Brain pericyte (primary cell): ENCODE measurements around the gene GOLGA6C.
"Not testable (repeated sequence)": the region's sequence is repeated elsewhere in the genome, so short reads cannot be mapped to it uniquely, and the experiment has no call there.

Source experiments
- DNase-seq: peaks from one replicate; pipeline ENCODE4 v3.0.0-alpha.2; 2012; ENCODE audit warnings: low read depth, low spot score

GOLGA6C gene

DNA sequence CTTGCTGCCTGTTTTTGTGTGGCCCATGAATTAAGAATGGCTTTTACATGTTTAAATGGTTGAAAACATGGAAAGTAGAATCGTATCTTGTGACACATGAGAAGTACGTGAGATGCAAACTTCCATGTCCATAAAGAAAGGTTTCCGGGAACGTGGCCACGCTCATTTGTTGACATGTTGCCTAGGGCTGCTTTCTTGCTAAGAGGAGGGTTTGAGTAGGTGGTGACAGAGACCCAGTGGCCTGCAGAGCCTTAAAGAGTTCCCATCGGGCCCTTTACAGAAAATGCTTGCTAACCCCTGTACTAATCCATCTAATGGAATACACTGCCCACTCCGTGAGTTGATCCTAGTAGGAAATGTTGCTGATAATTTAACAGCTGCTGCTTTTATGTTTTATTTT is 31.0 kb upstream of the GOLGA6C start:
- not testable (repeated sequence) for DNase-seq

DNA sequence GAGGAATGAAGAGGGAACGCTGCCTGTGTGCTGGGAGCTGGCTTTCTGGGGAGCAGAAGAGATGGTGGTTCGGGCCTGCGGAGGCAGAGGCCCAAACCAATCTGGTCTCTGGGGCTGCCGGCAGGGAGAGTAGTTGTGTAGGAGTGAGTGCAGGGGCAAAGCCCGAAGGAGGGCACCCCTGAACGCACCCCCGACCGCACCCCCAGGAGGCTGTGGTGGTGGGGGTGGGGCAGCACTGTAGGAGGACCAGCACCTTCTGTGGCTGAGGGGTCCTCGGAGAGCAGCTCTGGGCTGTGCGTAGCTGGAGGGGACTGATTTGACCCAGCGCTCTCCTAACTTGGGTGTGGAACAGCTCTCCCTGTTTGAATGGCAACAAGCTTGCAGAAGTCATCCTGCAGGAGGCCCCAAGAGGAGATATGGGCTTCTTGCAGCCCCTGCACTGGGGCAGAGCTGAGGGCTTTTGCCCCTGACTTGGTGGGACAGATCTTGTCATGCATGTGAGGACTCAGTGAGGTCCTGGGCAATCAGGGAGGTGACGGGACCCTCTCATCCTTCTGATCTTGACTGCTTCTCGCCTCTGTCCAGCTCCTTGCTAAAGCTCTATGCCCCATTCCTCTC is 30.4 kb upstream of the GOLGA6C start:
- no peak for DNase-seq

DNA sequence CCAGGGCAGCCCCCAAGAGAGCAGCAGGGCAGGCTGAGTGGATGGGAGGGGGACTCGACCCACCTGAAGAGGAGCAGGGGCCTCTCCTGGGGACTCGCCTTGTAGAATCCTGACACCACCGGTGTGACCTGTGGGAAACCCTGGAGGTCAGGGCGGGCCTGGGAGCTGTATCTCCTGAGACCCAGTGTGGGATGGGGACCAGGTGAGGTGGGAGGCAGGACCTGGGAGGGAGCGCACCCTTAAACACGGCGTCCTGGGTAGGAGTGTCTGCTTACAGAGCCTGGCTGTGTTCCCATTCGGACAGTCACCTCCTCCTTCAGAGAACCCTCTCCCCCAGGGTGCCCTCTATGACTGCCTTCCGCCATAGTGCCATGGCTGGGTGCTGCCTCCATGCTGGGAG is 29.3 kb upstream of the GOLGA6C start:
- DNase-seq: no peak

DNA sequence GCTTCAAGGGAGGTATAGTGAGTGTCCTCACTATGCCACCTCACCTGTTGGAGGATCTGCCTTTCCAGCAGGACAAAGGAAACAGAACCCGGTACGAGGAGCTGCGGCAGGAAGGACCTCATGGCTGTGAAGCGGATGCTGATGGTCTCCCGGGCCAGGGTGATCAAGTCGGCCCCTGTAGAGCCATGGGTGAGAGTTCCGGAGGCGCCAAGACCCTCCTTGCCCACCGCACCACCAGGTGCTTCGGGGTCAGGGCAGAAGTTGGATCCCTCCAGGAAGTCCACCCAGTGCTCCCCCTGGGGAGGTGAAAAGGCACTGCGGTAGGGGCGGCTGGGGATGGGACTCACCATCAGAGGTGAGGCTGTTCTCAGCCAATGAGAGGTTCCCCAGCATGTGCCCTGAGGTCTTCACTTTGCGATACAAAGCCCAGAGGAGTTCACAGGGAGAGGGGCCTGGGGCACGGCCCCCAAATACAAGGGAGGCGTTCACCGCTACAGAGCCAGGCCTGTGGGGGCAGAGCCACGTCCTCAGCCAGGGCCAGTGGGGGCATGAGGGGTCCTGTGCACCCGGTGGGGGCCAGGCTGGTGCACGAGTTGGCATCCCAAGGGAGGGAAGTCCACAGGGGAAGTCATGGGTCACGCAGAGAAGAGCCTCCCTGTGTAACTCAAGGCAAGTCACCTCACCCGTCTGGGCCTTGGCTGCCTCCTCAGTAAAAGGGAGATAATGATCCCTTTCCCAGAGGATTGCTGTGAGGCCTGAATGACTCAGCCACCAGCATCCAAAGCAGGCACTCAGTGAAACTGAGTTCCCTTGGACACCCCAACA is 28.7 kb upstream of the GOLGA6C start:
- DNase-seq: no peak

DNA sequence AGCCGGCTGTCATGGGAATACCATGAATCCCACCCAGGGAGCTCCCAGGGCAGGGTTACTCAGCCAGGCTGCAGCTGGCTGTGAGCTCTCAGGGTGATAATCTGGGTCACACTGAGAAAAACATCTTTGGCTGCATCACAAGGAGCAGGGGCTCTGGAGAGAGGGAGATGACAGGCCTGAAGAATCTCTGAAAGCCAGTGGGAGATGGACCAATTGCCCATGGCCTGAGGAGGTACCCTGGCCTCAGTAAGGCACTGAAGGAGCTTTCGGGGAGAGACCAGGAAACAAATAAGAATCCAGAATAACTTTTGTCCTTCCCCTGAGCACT is 28.2 kb upstream of the GOLGA6C start:
- no peak for DNase-seq

DNA sequence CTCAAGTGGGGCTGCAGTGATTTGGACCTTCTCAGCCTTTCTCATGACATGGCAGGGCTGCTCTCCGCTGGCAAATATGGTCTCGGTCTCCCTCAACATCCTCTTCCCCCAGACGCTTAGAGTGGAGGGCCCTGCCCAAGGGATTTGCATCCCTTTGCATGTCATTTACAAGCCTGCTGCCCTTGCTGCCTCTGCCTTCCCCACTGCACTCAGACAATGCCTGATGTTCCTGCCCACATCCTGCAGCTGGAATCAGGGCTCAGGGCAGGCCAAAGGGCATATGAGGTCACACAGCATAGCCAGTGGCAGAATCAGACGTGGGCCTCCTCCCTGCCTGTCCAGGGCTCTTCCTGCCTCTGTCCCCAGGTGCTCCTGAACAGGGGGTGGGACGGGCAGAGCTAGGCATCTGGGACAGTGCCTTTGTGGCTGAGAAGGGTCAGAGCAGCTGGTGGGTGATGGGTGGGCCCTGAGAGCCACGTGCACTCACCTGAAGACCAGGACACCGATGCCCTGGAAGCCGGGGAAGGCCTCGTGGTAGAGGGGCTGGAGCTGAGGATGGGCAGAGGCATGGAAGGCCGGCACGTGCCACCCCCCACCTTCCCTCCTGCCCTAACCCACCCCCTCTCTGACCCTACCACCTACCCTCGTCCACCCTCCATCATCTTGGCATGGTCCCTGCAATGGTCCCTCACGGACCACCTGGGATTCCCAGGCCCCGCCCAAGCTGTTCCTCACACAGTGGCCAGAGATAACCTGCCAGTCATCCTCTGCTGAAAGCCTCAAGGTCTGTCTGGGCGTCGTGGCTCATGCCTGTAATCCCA is 27.4 kb upstream of the GOLGA6C start:
- DNase-seq: no peak

DNA sequence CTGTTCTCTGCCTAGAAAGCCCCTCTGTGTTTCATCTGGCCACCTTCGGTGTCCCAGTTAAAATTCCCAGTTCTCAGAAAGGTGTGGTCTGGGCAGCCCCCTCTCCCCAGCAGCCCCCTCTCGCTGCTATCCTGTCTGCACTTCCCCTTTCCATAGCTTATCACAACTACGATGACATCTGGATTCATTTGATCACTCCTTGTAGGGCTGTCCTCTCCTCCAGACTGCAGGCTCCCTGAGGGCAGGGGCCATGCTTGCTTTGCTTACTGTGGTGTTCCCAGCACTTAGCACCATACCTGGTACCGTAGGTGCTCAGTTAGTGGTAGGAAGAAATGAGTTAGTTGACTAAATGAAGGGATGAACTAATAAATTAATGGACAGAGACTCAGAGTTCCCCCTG is 26.3 kb upstream of the GOLGA6C start:
- DNase-seq: no peak

DNA sequence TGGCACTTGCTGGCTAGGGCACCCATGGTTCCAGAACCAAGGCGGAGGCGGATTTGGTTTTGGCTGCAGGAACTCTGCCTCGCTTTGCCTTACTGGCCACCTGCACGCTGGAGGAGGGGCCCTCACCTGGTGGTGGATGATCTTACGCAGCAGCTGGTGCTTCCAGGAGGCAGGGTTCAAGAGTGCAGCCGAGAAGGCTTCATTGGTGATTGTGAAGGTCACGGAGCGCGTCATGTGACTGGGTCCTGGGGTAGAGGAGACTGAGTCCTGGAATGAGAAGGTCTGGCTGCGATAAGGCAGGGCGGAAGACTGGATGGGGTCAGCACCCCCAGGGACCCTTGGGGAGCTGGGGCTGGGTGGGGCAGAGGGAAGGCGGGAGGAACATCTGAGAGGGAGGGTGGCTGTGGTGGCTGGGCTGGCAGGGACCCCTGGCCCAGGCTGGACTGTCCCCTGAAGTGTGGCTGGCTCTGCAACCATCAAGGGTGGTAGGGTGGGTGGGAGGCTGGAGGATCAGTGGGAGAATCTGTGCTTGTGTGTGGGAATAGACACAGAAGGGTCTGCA is 25.8 kb upstream of the GOLGA6C start:
- DNase-seq: no peak

DNA sequence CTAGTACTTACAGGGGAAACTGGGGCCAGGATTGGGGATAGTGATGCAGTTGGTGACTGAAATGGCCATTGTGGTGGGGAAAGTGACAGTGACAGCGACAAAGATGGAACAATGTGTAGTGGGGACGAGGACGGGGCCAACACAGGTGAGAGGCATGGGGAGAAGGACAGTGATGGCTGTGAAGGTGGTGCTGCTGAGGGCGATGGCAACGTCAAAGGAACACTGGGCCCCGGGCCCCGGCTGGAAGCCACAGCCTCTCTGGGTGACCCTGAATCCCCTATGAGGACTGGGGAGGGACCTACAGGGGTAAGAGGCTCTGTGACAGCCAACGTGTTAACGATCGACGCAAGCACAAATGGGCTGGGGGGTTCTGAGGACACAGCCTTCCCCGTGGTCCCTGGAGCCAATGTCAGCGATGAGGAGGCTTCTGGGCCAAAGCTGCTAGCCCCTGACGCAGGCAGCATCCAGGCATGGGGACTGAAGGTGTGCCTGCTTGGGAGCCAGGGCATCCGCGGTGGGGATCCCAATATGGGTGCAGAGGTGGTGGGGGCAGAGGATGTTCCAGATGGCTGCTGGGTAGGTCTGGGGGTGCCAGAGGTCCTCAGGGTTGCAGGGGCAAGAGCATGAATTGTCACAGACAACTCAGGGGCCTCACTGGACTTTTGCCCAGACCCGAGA is 25.2 kb upstream of the GOLGA6C start:
- DNase-seq: no peak

DNA sequence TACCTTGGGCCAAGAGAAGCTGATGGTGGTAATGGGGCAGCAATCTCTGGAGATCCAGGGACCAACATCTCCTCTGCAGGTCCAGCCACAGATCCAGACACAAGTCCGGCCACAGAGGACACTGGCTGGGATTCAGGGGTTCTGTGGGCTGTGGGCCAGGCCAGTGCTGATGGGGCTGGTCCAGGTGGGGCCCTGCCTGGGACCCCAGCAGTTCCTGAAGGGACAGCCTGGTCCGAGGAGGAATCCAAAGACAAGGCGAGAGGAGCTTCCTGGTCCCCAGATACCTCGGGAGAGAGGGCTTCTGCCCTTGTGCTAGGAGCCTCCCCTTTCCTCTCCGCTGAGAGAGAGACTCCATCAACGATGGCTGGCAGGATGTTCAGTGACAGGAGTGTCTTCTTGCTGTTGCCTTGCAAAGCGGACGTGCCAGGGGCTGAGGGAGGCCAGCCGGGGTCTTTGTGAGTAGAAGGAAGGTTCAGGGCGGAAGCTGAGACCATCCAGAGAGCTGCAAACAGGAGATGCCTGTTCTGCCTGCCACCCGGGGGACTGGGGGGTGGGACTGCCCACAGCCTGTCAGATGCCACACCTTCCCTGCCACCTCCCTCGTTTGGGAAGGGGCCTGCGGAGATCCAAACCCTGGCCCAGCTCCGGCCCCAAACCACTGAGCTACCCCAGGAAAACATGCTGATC is 24.5 kb upstream of the GOLGA6C start:
- no peak for DNase-seq

DNA sequence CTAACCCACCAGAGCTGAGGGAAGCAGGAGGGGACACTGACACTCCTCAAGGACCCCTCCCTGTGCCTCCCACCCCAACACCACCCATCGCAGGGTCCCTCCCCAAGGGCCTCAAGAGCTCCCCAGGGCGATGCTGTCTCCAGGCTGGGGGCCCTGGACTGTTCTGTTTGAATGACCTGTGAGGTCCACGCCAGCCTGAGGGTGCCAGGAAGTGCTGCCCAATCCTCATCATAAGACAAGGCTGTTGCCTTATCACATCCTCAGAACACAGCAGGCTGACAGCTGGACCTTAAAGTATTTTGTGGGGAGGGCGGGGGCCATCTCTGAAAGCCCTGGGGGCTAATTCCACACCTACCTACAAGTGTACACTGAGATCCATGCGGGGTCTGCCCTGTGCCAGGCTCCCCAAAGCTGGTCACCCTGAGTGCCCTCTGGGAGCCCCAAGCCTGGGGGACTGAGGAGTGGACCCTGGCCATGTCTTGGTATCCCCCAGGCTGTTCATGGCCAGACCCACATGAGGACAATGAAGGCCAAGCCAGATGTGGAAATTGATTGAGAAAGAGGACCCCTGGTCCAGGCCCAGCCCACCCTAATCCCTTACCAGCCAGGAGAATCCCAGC is 23.8 kb upstream of the GOLGA6C start:
- no peak for DNase-seq

DNA sequence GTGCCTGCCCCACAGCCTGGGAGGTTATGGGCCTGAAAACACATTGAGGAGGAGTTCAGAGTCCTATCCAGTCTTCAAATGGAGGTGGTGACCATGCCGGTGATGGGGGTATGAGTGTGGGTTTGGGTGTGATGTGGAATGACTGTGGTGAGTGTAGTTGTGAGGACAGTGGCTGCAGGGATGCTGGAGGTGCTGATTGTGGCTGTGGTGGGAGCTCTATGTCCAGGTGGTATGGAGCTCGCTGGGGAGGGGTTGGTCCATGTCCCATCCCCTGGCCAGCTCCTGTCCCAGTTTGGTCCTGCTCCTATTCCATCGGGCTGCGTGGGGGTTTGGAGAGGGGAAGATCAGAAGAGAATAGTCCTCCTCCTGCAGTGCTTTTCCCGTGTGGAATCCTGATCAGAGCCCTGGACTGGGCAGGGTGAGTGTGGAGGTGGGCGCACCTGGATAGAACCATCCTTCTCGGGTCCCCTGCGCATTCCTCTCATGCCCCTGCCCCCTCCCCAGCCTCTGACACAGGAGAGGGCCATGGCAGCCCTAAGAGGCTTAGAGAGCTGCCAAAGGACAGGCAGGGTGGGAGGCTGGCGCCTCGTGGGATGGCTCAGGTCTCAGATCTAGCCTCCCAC is 23.0 kb upstream of the GOLGA6C start:
- no peak for DNase-seq

DNA sequence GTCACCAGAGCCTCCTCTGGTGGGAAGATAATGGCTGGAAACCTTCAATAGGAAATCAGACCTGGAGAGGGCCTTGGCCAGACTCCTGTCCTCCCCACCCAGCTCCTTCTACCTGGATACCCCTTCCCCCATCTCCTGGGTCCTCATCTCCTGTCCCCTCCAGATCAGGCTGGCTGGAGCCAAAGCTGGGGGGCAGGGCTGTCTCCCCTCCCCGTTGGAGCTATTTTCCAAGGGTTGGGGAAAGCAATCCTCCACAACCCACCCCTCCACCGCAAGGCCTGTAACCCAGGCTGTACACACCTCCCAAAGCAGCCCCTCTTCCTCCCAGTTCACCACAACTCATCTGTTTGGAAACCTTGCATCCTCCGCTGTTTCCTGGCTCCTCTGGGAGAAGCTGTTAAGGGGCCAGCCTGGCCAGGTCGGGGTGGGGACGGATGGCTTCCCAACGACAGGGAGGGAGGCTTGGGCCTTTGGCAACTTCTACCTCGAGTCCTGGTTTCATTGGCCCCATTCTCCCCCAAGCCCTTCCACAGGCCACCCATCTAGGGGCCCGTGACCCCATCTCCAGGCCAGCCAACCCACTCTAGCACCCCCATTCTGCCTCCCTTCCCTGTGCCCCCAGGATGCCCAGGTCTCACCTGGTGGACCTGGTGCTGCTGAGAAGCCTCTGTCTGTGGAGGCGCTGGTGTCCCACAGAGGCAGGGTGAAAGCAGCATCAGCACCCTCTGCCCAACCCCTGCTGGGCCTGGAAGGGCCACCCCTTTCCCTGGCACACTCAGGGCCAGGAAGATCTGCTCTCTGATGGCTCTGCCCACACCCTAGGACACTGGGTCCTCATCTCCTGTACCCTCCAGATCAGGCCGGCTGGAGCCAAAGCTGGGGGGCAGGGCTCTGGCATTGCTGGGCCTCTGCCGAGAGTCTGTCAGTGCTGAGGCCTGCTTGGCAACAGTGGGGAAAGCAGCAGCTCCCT is 22.1 kb upstream of the GOLGA6C start:
- DNase-seq: no peak

DNA sequence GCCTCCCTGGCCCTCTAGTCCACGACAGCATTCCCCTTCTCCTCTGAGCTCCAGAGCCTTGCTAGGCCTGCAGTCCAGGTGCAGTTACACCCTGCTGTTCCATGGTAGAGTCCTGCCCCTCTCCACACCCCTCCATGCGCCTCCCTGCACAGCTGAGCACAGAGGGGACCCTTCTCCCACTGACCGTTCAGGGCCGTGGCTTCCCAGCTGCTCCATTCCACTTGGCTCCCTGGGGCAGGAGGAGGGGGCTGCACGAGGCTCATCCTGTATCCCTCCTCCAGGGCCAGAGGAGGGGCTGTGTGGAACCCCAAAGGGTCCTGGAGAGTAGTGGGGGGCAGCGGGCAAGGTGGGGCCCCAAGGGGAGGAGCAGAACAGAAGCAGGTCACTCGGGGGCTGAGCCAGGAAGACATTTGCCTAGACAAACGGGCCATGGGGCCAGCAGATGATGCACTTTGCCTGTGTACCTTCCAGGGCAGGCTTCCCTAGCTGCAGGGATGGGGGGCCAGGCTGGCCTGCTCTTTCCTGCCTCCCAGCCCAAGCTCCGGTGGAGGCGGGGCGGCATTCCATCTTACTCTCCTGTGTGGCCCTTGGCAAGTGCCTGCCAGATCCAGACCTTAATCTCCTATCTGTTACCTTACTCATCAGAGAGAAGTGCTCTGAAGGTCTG is 20.7 kb upstream of the GOLGA6C start:
- DNase-seq: no peak

DNA sequence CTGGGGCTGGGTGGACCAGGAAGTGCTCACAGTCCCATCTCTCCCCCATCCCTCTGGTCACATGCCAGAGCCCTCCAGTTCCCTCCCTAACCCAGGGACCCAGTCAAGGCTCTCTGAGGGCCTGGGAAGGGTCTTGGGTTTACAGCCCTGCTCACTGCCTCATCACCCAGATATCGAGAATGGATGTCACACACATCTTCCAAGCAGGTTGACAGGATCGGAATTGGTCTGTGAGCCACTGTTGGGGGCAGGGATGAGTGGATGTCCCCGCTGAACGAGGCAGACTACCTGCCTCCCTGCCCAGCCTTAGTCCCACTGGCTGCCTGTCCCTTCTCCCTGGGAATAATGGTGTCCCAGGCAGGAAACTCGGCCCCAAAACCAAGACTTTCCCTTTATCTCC is 20.0 kb upstream of the GOLGA6C start:
- no peak for DNase-seq

DNA sequence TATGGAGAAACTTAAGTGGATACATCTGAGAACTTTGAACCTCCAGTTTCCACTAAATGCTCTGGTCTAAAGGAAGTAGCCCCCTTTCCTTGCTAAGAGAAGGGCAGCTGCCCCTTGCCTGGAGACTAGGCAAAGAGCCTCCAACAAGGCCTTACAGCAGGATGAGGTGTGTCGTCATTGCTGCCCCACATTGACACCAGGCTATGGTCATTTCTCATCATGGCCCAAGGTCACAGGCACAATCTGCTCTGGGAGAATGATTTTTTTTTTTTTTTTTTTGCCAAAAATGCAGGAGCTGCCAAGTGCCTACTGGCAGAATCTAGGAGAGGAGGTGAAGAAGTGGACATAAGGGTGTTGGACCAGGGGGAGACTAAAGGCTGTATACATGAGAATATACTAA is 12.4 kb upstream of the GOLGA6C start:
- not testable (repeated sequence) for DNase-seq

DNA sequence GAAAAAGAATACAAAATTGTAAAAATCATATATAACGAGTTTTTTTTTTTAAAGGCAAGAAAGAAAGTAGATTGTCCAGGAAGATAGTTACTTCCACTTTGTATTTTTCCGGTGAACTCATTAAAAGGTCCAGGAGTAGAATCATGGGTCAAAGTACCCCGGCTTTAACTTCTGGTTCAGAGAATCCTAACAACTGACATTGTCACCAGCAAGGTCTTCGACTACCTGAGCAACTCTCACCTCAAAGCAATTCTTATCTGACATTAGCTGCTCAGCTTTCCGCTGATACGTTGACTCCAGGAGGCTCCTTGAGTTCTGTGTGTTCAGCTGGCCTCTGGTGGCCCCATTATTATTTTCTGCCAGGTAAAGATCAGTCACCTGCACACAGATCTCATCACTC is 9.1 kb upstream of the GOLGA6C start:
- not testable (repeated sequence) for DNase-seq

DNA sequence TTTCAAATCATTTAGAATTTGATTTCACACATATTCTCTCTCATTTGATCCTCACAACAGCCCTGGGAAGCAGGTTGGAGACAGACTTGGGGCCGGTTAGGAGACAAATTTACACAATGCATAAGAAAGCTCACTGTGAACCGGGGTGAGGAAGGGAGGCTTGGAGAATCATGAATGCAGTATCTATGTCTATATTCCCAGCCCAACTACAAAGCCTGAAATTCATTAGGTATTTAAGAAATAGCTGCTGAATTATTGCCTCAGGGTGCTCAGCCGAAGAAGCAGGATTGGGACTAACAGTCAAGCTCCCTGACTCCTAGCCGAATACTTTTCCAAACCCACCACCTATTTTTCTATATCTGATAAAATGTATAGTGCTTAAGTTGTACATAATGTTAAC is 8.4 kb upstream of the GOLGA6C start:
- DNase-seq: no peak

DNA sequence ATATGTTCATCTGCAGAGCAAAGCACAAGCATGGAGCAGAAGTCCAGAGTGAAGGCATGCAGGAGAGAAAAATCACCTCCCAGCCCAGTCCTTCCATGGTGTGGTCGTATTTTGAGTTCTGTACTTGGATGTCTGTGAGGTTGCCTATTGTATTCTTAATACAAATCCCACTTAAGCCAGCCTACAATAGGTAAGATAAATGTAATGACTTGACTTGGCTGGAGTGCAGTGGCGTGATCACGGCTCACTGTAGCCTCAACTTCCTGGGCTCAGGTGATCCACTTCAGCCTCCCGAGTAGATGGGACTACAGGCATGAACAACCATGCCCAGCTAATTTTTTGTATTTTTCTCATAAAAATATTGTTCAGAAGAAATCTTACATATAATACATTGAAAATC is 6.8 kb upstream of the GOLGA6C start:
- not testable (repeated sequence) for DNase-seq
